H9 (cell line): Measurements from ENCODE around the gene KRT35. TPM values are rescaled to one million over a fixed set of nuclear protein-coding genes. Genes with fewer than 3 reads are reported as not detected.

Experiments
- DNase-seq: peaks from one replicate; pipeline ENCODE4 v3.0.0-alpha.2; 2017
- H2AFZ ChIP-seq: one replicate; pipeline ENCODE4 v1.6.1; 2013; ENCODE audit warnings: mild to moderate bottlenecking, low read length, control low read depth, moderate library complexity
- H2AK5ac ChIP-seq: 2 replicates; pipeline ENCODE4 v1.6.1; 2013; ENCODE audit warnings: low read length, control low read depth, mixed read lengths; ENCODE audit not compliant: insufficient read length
- H2BK120ac ChIP-seq: one replicate; pipeline ENCODE4 v1.6.1; 2013; ENCODE audit warnings: low read depth, mild to moderate bottlenecking, low read length, control low read depth, inconsistent platforms; ENCODE audit not compliant: poor library complexity, severe bottlenecking
- H2BK12ac ChIP-seq: 2 replicates; pipeline ENCODE4 v1.6.1; 2013; ENCODE audit warnings: low read length, control low read depth, mixed read lengths, low read depth; ENCODE audit not compliant: insufficient read length
- H2BK15ac ChIP-seq: 2 replicates; pipeline ENCODE4 v1.6.1; 2013; ENCODE audit warnings: low read depth, low read length, control low read depth
- H2BK20ac ChIP-seq: one replicate; pipeline ENCODE4 v1.6.1; 2013; ENCODE audit warnings: low read depth, mild to moderate bottlenecking, low read length, control low read depth, inconsistent platforms; ENCODE audit not compliant: poor library complexity, severe bottlenecking
- H2BK5ac ChIP-seq: 2 replicates; pipeline ENCODE4 v1.6.1; 2013; ENCODE audit warnings: low read length, control low read depth, mixed read lengths; ENCODE audit not compliant: insufficient read length
- H3K14ac ChIP-seq: 2 replicates; pipeline ENCODE4 v1.6.1; 2013; ENCODE audit warnings: low read length, control low read depth; ENCODE audit not compliant: insufficient read depth
- H3K18ac ChIP-seq: 2 replicates; pipeline ENCODE4 v1.6.1; 2013; ENCODE audit warnings: low read depth, mild to moderate bottlenecking, mixed read lengths, low read length, control low read depth; ENCODE audit not compliant: insufficient read length
- H3K23ac ChIP-seq: 2 replicates; pipeline ENCODE4 v1.6.1; 2013; ENCODE audit warnings: low read length, control low read depth, mixed read lengths, low read depth; ENCODE audit not compliant: insufficient read length
- H3K23me2 ChIP-seq: 2 replicates; pipeline ENCODE4 v1.6.1; 2013; ENCODE audit warnings: low read depth, mild to moderate bottlenecking, mixed read lengths, low read length, control low read depth; ENCODE audit not compliant: insufficient read length, poor library complexity, severe bottlenecking
- H3K27ac ChIP-seq: 2 replicates; pipeline ENCODE4 v1.5.1; 2013; ENCODE audit warnings: low read length, control low read depth, mixed read lengths, low read depth; ENCODE audit not compliant: insufficient read length
- H3K27me3 ChIP-seq: 2 replicates; pipeline ENCODE4 v1.6.1; 2013; ENCODE audit warnings: low read length, control low read depth, inconsistent platforms; ENCODE audit not compliant: insufficient read depth
- H3K4ac ChIP-seq: 2 replicates; pipeline ENCODE4 v1.6.1; 2013; ENCODE audit warnings: low read depth, mild to moderate bottlenecking, control low read depth, inconsistent platforms, low read length, moderate library complexity
- H3K4me1 ChIP-seq: 2 replicates; pipeline ENCODE4 v1.6.1; 2013; ENCODE audit warnings: low read length, control low read depth, inconsistent platforms; ENCODE audit not compliant: insufficient read depth
- H3K4me2 ChIP-seq: 2 replicates; pipeline ENCODE4 v1.6.1; 2013; ENCODE audit warnings: low read length, control low read depth, mixed read lengths; ENCODE audit not compliant: insufficient read length, insufficient read depth
- H3K56ac ChIP-seq: 2 replicates; pipeline ENCODE4 v1.6.1; 2013; ENCODE audit warnings: low read depth, mild to moderate bottlenecking, mixed read lengths, low read length, control low read depth; ENCODE audit not compliant: insufficient read length
- H3K79me1 ChIP-seq: 2 replicates; pipeline ENCODE4 v1.6.1; 2013; ENCODE audit warnings: low read depth, mild to moderate bottlenecking, moderate library complexity, low read length, control low read depth, inconsistent platforms; ENCODE audit not compliant: insufficient read depth, poor library complexity, severe bottlenecking
- H3K79me2 ChIP-seq: 2 replicates; pipeline ENCODE4 v1.6.1; 2013; ENCODE audit warnings: low read length, control low read depth, inconsistent platforms; ENCODE audit not compliant: insufficient read depth
- H3K9ac ChIP-seq: 2 replicates; pipeline ENCODE4 v1.6.1; 2013; ENCODE audit warnings: low read length, control low read depth, mixed read lengths; ENCODE audit not compliant: insufficient read length; ENCODE audit errors: extremely low read depth
- H3K9me3 ChIP-seq: one replicate; pipeline ENCODE4 v1.6.1; 2013; ENCODE audit warnings: low read depth, low read length, inconsistent platforms; ENCODE audit not compliant: control insufficient read depth
- H3T11ph ChIP-seq: one replicate; pipeline ENCODE4 v1.6.1; 2013; ENCODE audit warnings: mild to moderate bottlenecking, low read length, control low read depth, inconsistent platforms
- H4K20me1 ChIP-seq: one replicate; pipeline ENCODE4 v1.6.1; 2013; ENCODE audit not compliant: control insufficient read depth, insufficient read length, insufficient read depth
- H4K5ac ChIP-seq: 2 replicates; pipeline ENCODE4 v1.6.1; 2013; ENCODE audit warnings: low read depth, mild to moderate bottlenecking, mixed read lengths, low read length, control low read depth; ENCODE audit not compliant: insufficient read length
- H4K8ac ChIP-seq: replicated peaks from 2 replicates; pipeline ENCODE4 v1.6.1; 2013; ENCODE audit warnings: low read length, control low read depth, mixed read lengths, low read depth; ENCODE audit not compliant: insufficient read length
- H4K91ac ChIP-seq: 2 replicates; pipeline ENCODE4 v1.6.1; 2013; ENCODE audit warnings: low read depth, mild to moderate bottlenecking, moderate library complexity, mixed read lengths, low read length, control low read depth; ENCODE audit not compliant: insufficient read length
- H3K27ac Mint-ChIP-seq, 3 experiments: 2 replicates in 2 of 3; 3 replicates in 1 of 3; pipeline ENCODE4 v1.8.0; 2020 to 2021; ENCODE audit warnings: mixed read lengths in 3 of 3, mild to moderate bottlenecking in 1 of 3, moderate library complexity in 1 of 3
- H3K27me3 Mint-ChIP-seq: 2 replicates; pipeline ENCODE4 v1.8.0; 2021; ENCODE audit warnings: low read depth, mild to moderate bottlenecking, moderate library complexity, mixed read lengths
- H3K36me3 Mint-ChIP-seq, 3 experiments: 2 replicates in 2 of 3; 3 replicates in 1 of 3; pipeline ENCODE4 v1.8.0; 2020 to 2021; ENCODE audit warnings: low read depth in 3 of 3, mixed read lengths in 3 of 3; ENCODE audit not compliant: insufficient read depth in 1 of 3
- H3K4me1 Mint-ChIP-seq, 2 experiments: 2 replicates each; pipeline ENCODE4 v1.8.0; 2020; ENCODE audit warnings: mixed read lengths in 2 of 2
- H3K4me3 Mint-ChIP-seq, 2 experiments: 2 replicates in 1 of 2; 3 replicates in 1 of 2; pipeline ENCODE4 v1.8.0; 2020 to 2021; ENCODE audit warnings: mild to moderate bottlenecking in 2 of 2, mixed read lengths in 2 of 2, moderate library complexity in 1 of 2
- H3K9me3 Mint-ChIP-seq, 2 experiments: 2 replicates in 1 of 2; 3 replicates in 1 of 2; pipeline ENCODE4 v1.8.0; 2020; ENCODE audit warnings: mild to moderate bottlenecking in 2 of 2, mixed read lengths in 2 of 2, moderate library complexity in 1 of 2
- CTCF ChIP-seq: fragments of 200-600 bp; sonication (generic); conservative IDR thresholded peaks from 3 replicates; pipeline ENCODE4 v1.8.0; 2021; ENCODE audit warnings: antibody characterized with exemption, mild to moderate bottlenecking
- WGBS: extraction: QIAGEN DNeasy Blood & Tissue Kit; methylation state at CpG from one replicate; pipeline ENCODE4 v1.1.7; 2013; ENCODE audit warnings: missing lambda C conversion rate, low lambda C conversion rate, mixed read lengths; ENCODE audit not compliant: insufficient read length; ENCODE audit errors: extremely low coverage; 5-methylcytosine and 5-hydroxymethylcytosine counted together
- total RNA-seq: library from RNA; stranded (reverse); gene quantifications from 2 replicates; pipeline ENCODE4 v1.2.1, GENCODE V29; 2021

The KRT35 gene
- total RNA-seq, 1 experiment from 2014 or later = not detected

GRCh38 chr17:41464682-41465081, 16.3 kb downstream of the KRT35 start:
- Histone ChIP-seq H2BK20ac (no peak overlapping the region), H3K23ac (no peak overlapping the region), H4K5ac (no peak overlapping the region), H2AK5ac (no peak overlapping the region), H4K91ac (no peak overlapping the region), H3K14ac (no peak overlapping the region), H2BK15ac (no peak overlapping the region), H3K56ac (no peak overlapping the region), H2BK12ac (no peak overlapping the region), H3K27ac (no peak overlapping the region), H2AFZ (no peak overlapping the region), H3K9ac (no peak overlapping the region), H3K79me2 (no peaks in the 10 kb centered on the region), H4K8ac (no peak overlapping the region), H3K23me2 (no peaks in the 10 kb centered on the region), H3K9me3 (no peaks in the 10 kb centered on the region), H4K20me1 (no peaks in the 10 kb centered on the region), H3K4me2 (no peak overlapping the region), H3K79me1 (no peaks in the 10 kb centered on the region), H3K18ac (no peak overlapping the region), H3T11ph (no peak overlapping the region), H3K4ac (no peak overlapping the region), H2BK120ac (no peak overlapping the region), H3K27me3 (no peaks in the 10 kb centered on the region), H3K4me1 (no peaks in the 10 kb centered on the region), H2BK5ac (no peak overlapping the region)
- Mint-ChIP-seq H3K4me1 (no peaks in the 10 kb centered on the region), H3K36me3 (no peaks in the 10 kb centered on the region), H3K9me3 (peaks cover 0 to 3% of the 10 kb centered on the region in 2 experiments; a peak in 3 of 5 replicates), H3K27ac (no peak overlapping the region), H3K27me3 (peaks cover 10% of the 10 kb centered on the region; the same call in 1 of the 2 replicates), H3K4me3 (no peak overlapping the region)
- TF ChIP-seq CTCF = no peak
- WGBS = no CpG with 5 or more reads among the region's 6 CpGs
- DNase-seq = no peak
